Measurements from ENCODE around the gene MID1.
"Not testable (repeated sequence)": the region's sequence is repeated elsewhere in the genome, so short reads cannot be mapped to it uniquely, and the experiment has no call there.

Gene MID1

GRCh38 chrX:10607233-10607632, 13.2 kb downstream of the MID1 start:
- H3K4me1 Mint-ChIP-seq = no peaks in the 10 kb centered on the region
- H3K36me3 Mint-ChIP-seq = no peaks in the 10 kb centered on the region
- no peaks in the 10 kb centered on the region for H3K9me3 Mint-ChIP-seq
- H3K27me3 Mint-ChIP-seq = no peaks in the 10 kb centered on the region
- H3K4me3 Mint-ChIP-seq = no peak overlapping the region
- H3K27ac Mint-ChIP-seq = no peak overlapping the region
- no peak for DNase-seq (ENCODE audit: low spot score in 2 of 2)
- ATAC-seq (ENCODE audit: low read depth) = no peak

- Mint-ChIP-seq H3K4me3 (no peak overlapping the region), H3K36me3 (no peaks in the 10 kb centered on the region), H3K9me3 (no peaks in the 10 kb centered on the region), H3K27ac (no peak overlapping the region), H3K27me3 (no peaks in the 10 kb centered on the region), H3K4me1 (no peaks in the 10 kb centered on the region)
- DNase-seq (ENCODE audit: low spot score in 2 of 2) (no peak), ATAC-seq (ENCODE audit: low read depth) (no peak)
Measured at GRCh38 chrX:10603612-10604011, 16.8 kb downstream of the MID1 start.

- no peak overlapping the region for H3K4me3 Mint-ChIP-seq
- no peaks in the 10 kb centered on the region for H3K4me1 Mint-ChIP-seq
- H3K27me3 Mint-ChIP-seq = no peaks in the 10 kb centered on the region
- DNase-seq (ENCODE audit: low spot score in 2 of 2) = no peak
- peak overlapping the region; percentile 12 for H3K27ac Mint-ChIP-seq
- ATAC-seq (ENCODE audit: low read depth) = no peak
- no peaks in the 10 kb centered on the region for H3K9me3 Mint-ChIP-seq
- no peaks in the 10 kb centered on the region for H3K36me3 Mint-ChIP-seq
Measured at GRCh38 chrX:10602646-10603045, 17.7 kb downstream of the MID1 start.

GRCh38 chrX:10600479-10600878, 19.9 kb downstream of the MID1 start:
- no peak for ATAC-seq (ENCODE audit: low read depth)
- Mint-ChIP-seq H3K27ac (no peak overlapping the region), H3K4me3 (no peak overlapping the region), H3K4me1 (no peaks in the 10 kb centered on the region), H3K9me3 (no peaks in the 10 kb centered on the region), H3K36me3 (no peaks in the 10 kb centered on the region), H3K27me3 (no peaks in the 10 kb centered on the region)
- no peak for DNase-seq (ENCODE audit: low spot score in 2 of 2)

- no peak overlapping the region for H3K27ac Mint-ChIP-seq
- DNase-seq (ENCODE audit: low spot score in 2 of 2) = no peak
- H3K9me3 Mint-ChIP-seq = no peaks in the 10 kb centered on the region
- no peak for ATAC-seq (ENCODE audit: low read depth)
- no peaks in the 10 kb centered on the region for H3K27me3 Mint-ChIP-seq
- no peaks in the 10 kb centered on the region for H3K36me3 Mint-ChIP-seq
- H3K4me3 Mint-ChIP-seq = no peak overlapping the region
- H3K4me1 Mint-ChIP-seq = no peaks in the 10 kb centered on the region
Measured at GRCh38 chrX:10598540-10598939, 21.8 kb downstream of the MID1 start.

- H3K36me3 Mint-ChIP-seq = no peaks in the 10 kb centered on the region
- H3K9me3 Mint-ChIP-seq = no peaks in the 10 kb centered on the region
- no peaks in the 10 kb centered on the region for H3K27me3 Mint-ChIP-seq
- peak; percentile 59 for ATAC-seq (ENCODE audit: low read depth)
- no peak overlapping the region for H3K4me3 Mint-ChIP-seq
- H3K4me1 Mint-ChIP-seq = no peaks in the 10 kb centered on the region
- DNase-seq (ENCODE audit: low spot score in 2 of 2) = peak; percentile 9 to 17
- H3K27ac Mint-ChIP-seq = no peak overlapping the region
Measured at GRCh38 chrX:10597871-10598270, 22.5 kb downstream of the MID1 start.

- DNase-seq (ENCODE audit: low spot score in 2 of 2) (no peak), ATAC-seq (ENCODE audit: low read depth) (no peak)
- Mint-ChIP-seq H3K36me3 (no peaks in the 10 kb centered on the region), H3K4me3 (no peak overlapping the region), H3K9me3 (no peaks in the 10 kb centered on the region), H3K4me1 (no peaks in the 10 kb centered on the region), H3K27me3 (peaks cover 2% of the 10 kb centered on the region), H3K27ac (no peak overlapping the region)
Measured at GRCh38 chrX:10591363-10592335, 28.7 kb downstream of the MID1 start.

GRCh38 chrX:10589787-10590186, 30.6 kb downstream of the MID1 start:
- H3K36me3 Mint-ChIP-seq; H3K27me3 Mint-ChIP-seq; H3K4me3 Mint-ChIP-seq; ATAC-seq (ENCODE audit: low read depth); H3K27ac Mint-ChIP-seq; H3K4me1 Mint-ChIP-seq; H3K9me3 Mint-ChIP-seq; DNase-seq (ENCODE audit: low spot score in 2 of 2): not testable (repeated sequence)

- Mint-ChIP-seq H3K27ac (no peak overlapping the region), H3K4me3 (no peak overlapping the region), H3K27me3 (peaks cover 2% of the 10 kb centered on the region), H3K9me3 (peaks cover 2% of the 10 kb centered on the region), H3K4me1 (no peaks in the 10 kb centered on the region), H3K36me3 (peaks cover 3% of the 10 kb centered on the region)
- ATAC-seq (ENCODE audit: low read depth) = no peak
- DNase-seq (ENCODE audit: low spot score in 2 of 2) = no peak
Measured at GRCh38 chrX:10589098-10589497, 31.3 kb downstream of the MID1 start.

GRCh38 chrX:10584882-10585281, 35.5 kb downstream of the MID1 start:
- not testable (repeated sequence) for H3K27me3 Mint-ChIP-seq; ATAC-seq (ENCODE audit: low read depth); DNase-seq (ENCODE audit: low spot score in 2 of 2); H3K4me3 Mint-ChIP-seq; H3K9me3 Mint-ChIP-seq; H3K4me1 Mint-ChIP-seq; H3K36me3 Mint-ChIP-seq; H3K27ac Mint-ChIP-seq

GRCh38 chrX:10582945-10583344, 37.4 kb downstream of the MID1 start:
- peaks cover 3% of the 10 kb centered on the region for H3K36me3 Mint-ChIP-seq
- no peak overlapping the region for H3K4me3 Mint-ChIP-seq
- peaks cover 2% of the 10 kb centered on the region for H3K9me3 Mint-ChIP-seq
- H3K27ac Mint-ChIP-seq = no peak overlapping the region
- no peak for ATAC-seq (ENCODE audit: low read depth)
- peaks cover 1% of the 10 kb centered on the region for H3K27me3 Mint-ChIP-seq
- no peaks in the 10 kb centered on the region for H3K4me1 Mint-ChIP-seq
- DNase-seq (ENCODE audit: low spot score in 2 of 2) = no peak

GRCh38 chrX:10582215-10582733, 38.1 kb downstream of the MID1 start:
- H3K27me3 Mint-ChIP-seq = peaks cover 1% of the 10 kb centered on the region
- no peak overlapping the region for H3K27ac Mint-ChIP-seq
- no peak for ATAC-seq (ENCODE audit: low read depth)
- peaks cover 2% of the 10 kb centered on the region for H3K9me3 Mint-ChIP-seq
- DNase-seq (ENCODE audit: low spot score in 2 of 2) = no peak
- peaks cover 3% of the 10 kb centered on the region for H3K36me3 Mint-ChIP-seq
- H3K4me3 Mint-ChIP-seq = no peak overlapping the region
- H3K4me1 Mint-ChIP-seq = no peaks in the 10 kb centered on the region

- Mint-ChIP-seq H3K36me3 (peaks cover 3% of the 10 kb centered on the region), H3K4me3 (no peak overlapping the region), H3K27ac (no peak overlapping the region), H3K4me1 (no peaks in the 10 kb centered on the region), H3K9me3 (peaks cover 2% of the 10 kb centered on the region), H3K27me3 (peaks cover 3% of the 10 kb centered on the region)
- no peak for DNase-seq (ENCODE audit: low spot score in 2 of 2)
- ATAC-seq (ENCODE audit: low read depth) = no peak
Measured at GRCh38 chrX:10579112-10580011, 41.0 kb downstream of the MID1 start.

- H3K27ac Mint-ChIP-seq = no peak overlapping the region
- H3K9me3 Mint-ChIP-seq = no peaks in the 10 kb centered on the region
- peaks cover 3% of the 10 kb centered on the region for H3K27me3 Mint-ChIP-seq
- no peaks in the 10 kb centered on the region for H3K4me1 Mint-ChIP-seq
- DNase-seq (ENCODE audit: low spot score in 2 of 2) (no peak), ATAC-seq (ENCODE audit: low read depth) (no peak)
- no peak overlapping the region for H3K4me3 Mint-ChIP-seq
- no peaks in the 10 kb centered on the region for H3K36me3 Mint-ChIP-seq
Measured at GRCh38 chrX:10578527-10578926, 41.9 kb downstream of the MID1 start.

Measured in memory B cell (primary cell).